Measurements from ENCODE around the gene UBD. TPM values are rescaled to one million over a fixed set of nuclear protein-coding genes. Genes with fewer than 3 reads are reported as not detected.

Gene UBD
- polyA plus RNA-seq, 2 of the 4 experiments (the other 2 are of a cell fraction), result 0.19 to 0.41 TPM

GRCh38 chr6:29520232-29520631, 39.3 kb downstream of the UBD start:
- ATAC-seq, result no peak
- Histone ChIP-seq H3K4me1 (no peaks in the 10 kb centered on the region), H3K4me2 (no peak overlapping the region), H3K27ac (no peak overlapping the region), H3K4me3 (no peak overlapping the region), H3K9me3 (no peaks in the 10 kb centered on the region)
- DNase-seq (ENCODE audit: low read depth in 1 of 2, low spot score in 1 of 2), result no peak
- POLR2A ChIA-PET, result no interaction called here
- CTCF ChIA-PET, result no interaction called here
- 41% methylated on average over 4 of the region's 4 CpGs for WGBS (ENCODE audit: missing lambda C conversion rate)
- FAIRE-seq, result no peak
- TF ChIP-seq HOXB13 (CRISPR knock-in tag; IDR thresholded peaks at IDR 0.05; ENCODE audit: low read depth) (no peak), HOXB5 (CRISPR knock-in tag; IDR thresholded peaks at IDR 0.05) (no peak), FOXS1 (CRISPR knock-in tag; IDR thresholded peaks at IDR 0.05) (no peak), ZFP36 (IDR thresholded peaks at IDR 0.05; ENCODE audit: borderline replicate concordance, partially characterized antibody) (no peak), POLR2A (IDR thresholded peaks at IDR 0.05; ENCODE audit: low read length) (no peak), RAD21 (conservative IDR thresholded peaks at IDR 0.05 in 1 of 2, IDR thresholded peaks at IDR 0.05 in 1 of 2) (no peak), CHD4 (IDR thresholded peaks at IDR 0.05; ENCODE audit: borderline replicate concordance) (no peak), MYC (IDR thresholded peaks at IDR 0.05; ENCODE audit: borderline replicate concordance, low read length) (no peak)

GRCh38 chr6:29519291-29520010, 40.1 kb downstream of the UBD start:
- Histone ChIP-seq H3K4me3 (no peak overlapping the region), H3K4me1 (no peaks in the 10 kb centered on the region), H3K27ac (no peak overlapping the region), H3K4me2 (no peak overlapping the region), H3K9me3 (no peaks in the 10 kb centered on the region)
- no peak for DNase-seq (ENCODE audit: low read depth in 1 of 2, low spot score in 1 of 2)
- ChIA-PET CTCF (no interaction called here), POLR2A (no interaction called here)
- ATAC-seq, result no peak
- 10% methylated on average over 5 of the region's 6 CpGs for WGBS (ENCODE audit: missing lambda C conversion rate)
- FAIRE-seq, result no peak
- TF ChIP-seq RFX5 (IDR thresholded peaks at IDR 0.05) (no peak), KDM5A (IDR thresholded peaks at IDR 0.05) (no peak), RAD21 (conservative IDR thresholded peaks at IDR 0.05 in 1 of 2, IDR thresholded peaks at IDR 0.05 in 1 of 2) (no peak), CTCF (IDR thresholded peaks at IDR 0.05) (no peak), SREBF2 (IDR thresholded peaks at IDR 0.05) (no peak)

GRCh38 chr6:29517728-29518440, 41.6 kb downstream of the UBD start:
- TF ChIP-seq POLR2AphosphoS2 (conservative IDR thresholded peaks at IDR 0.05; ENCODE audit: low read length) (no peak), ESRRA (IDR thresholded peaks at IDR 0.05; ENCODE audit: borderline replicate concordance, low read length) (no peak), MYC (IDR thresholded peaks at IDR 0.05; ENCODE audit: borderline replicate concordance, low read length) (no peak), REST (IDR thresholded peaks at IDR 0.05) (no peak)
- no peak for ATAC-seq
- Histone ChIP-seq H3K4me2 (no peak overlapping the region), H3K9me3 (no peaks in the 10 kb centered on the region), H3K4me1 (no peaks in the 10 kb centered on the region), H3K4me3 (no peak overlapping the region), H3K27ac (no peak overlapping the region)
- no peak for FAIRE-seq
- ChIA-PET CTCF (no interaction called here), POLR2A (no interaction called here)
- no peak for DNase-seq (ENCODE audit: low read depth in 1 of 2, low spot score in 1 of 2)
- WGBS (ENCODE audit: missing lambda C conversion rate), result 27% methylated on average over 4 of the region's 7 CpGs

Measured in A549 (cell line).